ENCODE data around the gene CNOT6. TPM values are rescaled to one million over a fixed set of nuclear protein-coding genes. Genes with fewer than 3 reads are reported as not detected.
"Not testable (repeated sequence)": the region's sequence is repeated elsewhere in the genome, so short reads cannot be mapped to it uniquely, and the experiment has no call there.

Gene CNOT6
- 10.4 and 20.1 TPM in 2 replicates for total RNA-seq (2014; rRNA removed; shearing (Covaris generic); ENCODE audit: low replicate concordance)

DNA sequence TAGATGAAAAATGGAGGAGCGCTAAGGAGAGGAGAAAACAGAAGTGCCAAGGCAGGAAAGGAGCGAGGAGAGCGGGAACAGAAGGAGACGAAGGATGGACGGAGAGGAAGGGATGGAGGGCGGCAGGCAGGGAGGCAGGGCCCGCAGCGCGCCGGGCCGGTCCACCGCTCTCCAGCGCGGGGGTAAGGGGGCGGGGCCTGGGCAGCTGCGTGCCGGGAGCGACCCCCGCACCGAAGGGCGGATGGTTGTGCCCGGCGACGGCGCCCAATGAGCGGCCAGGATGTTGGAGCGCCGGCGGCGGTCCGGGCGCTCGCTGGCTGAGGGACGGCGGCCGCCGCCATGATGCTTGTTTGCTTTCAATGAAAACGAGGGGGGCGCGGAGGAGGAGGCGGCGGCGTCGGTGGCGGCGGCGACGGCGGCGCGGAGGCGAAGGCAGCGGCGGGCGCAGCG lies at the start of gene CNOT6:
CNOT6 (plus strand) TSS at position 320 of the 450 bp plus-strand sequence. CDS start 34,898 bp downstream, outside the sequence.
- peaks cover 22% of the 10 kb centered on the region for H3K4me1 ChIP-seq (ENCODE audit: low read length)
- peak within 1 kb of the TSS; percentile 89 for H3K4me2 ChIP-seq (ENCODE audit: low read depth, low read length, poor library complexity, severe bottlenecking)
- 0 out of 2 replicates have a peak, but pooled peaks cover 9% of the 10 kb centered on the region for H4K20me1 ChIP-seq (ENCODE audit: insufficient read depth, low read depth, low read length)
- H3K27me3 ChIP-seq (ENCODE audit: low read length) = no peaks in the 10 kb centered on the region
- peak within 1 kb of the TSS; percentile 97 for H3K9ac ChIP-seq (ENCODE audit: low read length)
- H2AFZ ChIP-seq (ENCODE audit: low read length) = peak within 1 kb of the TSS; percentile 67; the same call in 1 of the 2 replicates
- H3K36me3 ChIP-seq (ENCODE audit: insufficient read depth, low read length) = peaks cover 13% of the 10 kb centered on the region; the same call in 1 of the 2 replicates
- DNase-seq = peak; percentile 96
- H3K9me2 ChIP-seq (replicated peaks; ENCODE audit: insufficient read depth, low read length) = no peaks in the 10 kb centered on the region
- no peaks in the 10 kb centered on the region for H3K9me3 ChIP-seq (ENCODE audit: low read length)
- peak within 1 kb of the TSS; percentile 90 for H3K4me3 ChIP-seq (ENCODE audit: low read length)
- H3K27ac ChIP-seq (ENCODE audit: low read length) = peak within 1 kb of the TSS; percentile 40; the same call in 1 of the 2 replicates
- H3K79me2 ChIP-seq (ENCODE audit: low read length) = peaks cover 48% of the 10 kb centered on the region

DNA sequence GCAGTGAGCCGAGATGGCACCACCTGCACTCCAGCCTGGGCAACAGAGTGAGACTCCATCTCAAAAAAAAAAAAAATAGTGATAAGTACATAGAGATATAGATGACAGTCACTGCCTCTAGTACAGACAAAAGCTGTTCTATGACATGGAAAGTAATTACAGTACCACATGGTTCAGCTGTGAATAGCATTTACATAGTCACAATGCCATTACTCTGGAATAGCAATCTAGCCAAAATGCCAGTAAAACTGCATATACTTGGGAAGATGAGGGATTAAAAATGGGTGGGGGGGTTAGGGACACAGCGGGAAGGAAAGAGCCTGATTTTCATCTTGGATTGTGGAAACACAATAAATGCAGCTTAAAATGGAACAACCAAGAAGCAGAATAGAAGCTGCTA lies 39.4 kb upstream of the CNOT6 start:
- no peak overlapping the region for H2AFZ ChIP-seq (ENCODE audit: low read length)
- H3K36me3 ChIP-seq (ENCODE audit: insufficient read depth, low read length) = no peaks in the 10 kb centered on the region
- no peak overlapping the region for H3K27ac ChIP-seq (ENCODE audit: low read length)

DNA sequence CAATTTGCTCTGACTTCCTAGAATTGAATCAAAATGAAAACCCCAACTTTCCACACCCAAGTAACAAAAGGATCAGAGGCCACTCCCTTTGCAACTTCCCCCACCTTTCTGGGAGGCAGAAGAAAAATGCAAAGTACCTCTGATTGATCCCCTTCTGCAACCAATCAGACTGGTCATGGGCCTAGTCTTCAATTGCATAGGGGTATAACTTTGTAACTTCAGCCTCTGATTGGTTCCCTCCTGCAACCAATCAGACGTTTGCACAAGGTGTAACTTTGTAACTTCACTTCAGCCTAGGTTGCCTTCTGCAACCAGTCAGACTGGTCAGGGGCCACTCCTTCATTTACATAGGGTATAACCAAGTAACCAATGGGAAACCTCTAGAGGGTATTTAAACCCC lies 38.3 kb upstream of the CNOT6 start:
- no peak overlapping the region for H3K4me2 ChIP-seq (ENCODE audit: low read depth, low read length, poor library complexity, severe bottlenecking)
- no peaks in the 10 kb centered on the region for H4K20me1 ChIP-seq (ENCODE audit: insufficient read depth, low read depth, low read length)
- no peaks in the 10 kb centered on the region for H3K36me3 ChIP-seq (ENCODE audit: insufficient read depth, low read length)

More for the DNA sequence above, 39.4 kb upstream of the CNOT6 start:
- no peak for DNase-seq
- Histone ChIP-seq H3K4me2 (ENCODE audit: low read depth, low read length, poor library complexity, severe bottlenecking) (no peak overlapping the region), H3K27me3 (ENCODE audit: low read length) (no peaks in the 10 kb centered on the region), H4K20me1 (ENCODE audit: insufficient read depth, low read depth, low read length) (no peaks in the 10 kb centered on the region), H3K9ac (ENCODE audit: low read length) (no peak overlapping the region), H3K4me1 (ENCODE audit: low read length) (no peaks in the 10 kb centered on the region), H3K9me3 (ENCODE audit: low read length) (no peaks in the 10 kb centered on the region), H3K4me3 (ENCODE audit: low read length) (no peak overlapping the region), H3K79me2 (ENCODE audit: low read length) (no peaks in the 10 kb centered on the region), H3K9me2 (replicated peaks; ENCODE audit: insufficient read depth, low read length) (no peaks in the 10 kb centered on the region)

DNA sequence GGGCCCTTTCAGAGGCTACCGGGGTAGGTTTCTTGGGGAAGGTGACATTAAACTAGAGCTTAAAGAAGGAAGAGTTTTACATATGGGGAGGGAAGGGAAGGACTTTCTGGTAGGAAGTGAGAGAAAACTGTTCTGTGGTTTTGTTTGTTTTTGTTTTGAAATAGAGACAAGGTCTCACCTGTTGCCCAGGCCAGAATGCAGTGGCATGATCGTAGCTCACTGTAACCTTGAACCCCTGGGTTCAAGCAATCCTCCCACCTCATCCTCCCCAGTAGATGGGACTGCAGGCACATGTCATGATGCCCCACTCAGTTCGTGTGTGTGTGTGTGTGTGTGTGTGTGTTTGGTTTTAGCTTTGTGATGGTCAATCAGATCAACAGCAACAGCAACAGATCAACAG lies 37.4 kb upstream of the CNOT6 start:
- H3K9ac ChIP-seq (ENCODE audit: low read length) = no peak overlapping the region
- H2AFZ ChIP-seq (ENCODE audit: low read length) = no peak overlapping the region
- no peak overlapping the region for H3K4me2 ChIP-seq (ENCODE audit: low read depth, low read length, poor library complexity, severe bottlenecking)
- no peak for DNase-seq
- no peaks in the 10 kb centered on the region for H4K20me1 ChIP-seq (ENCODE audit: insufficient read depth, low read depth, low read length)
- no peaks in the 10 kb centered on the region for H3K79me2 ChIP-seq (ENCODE audit: low read length)
- no peak overlapping the region for H3K27ac ChIP-seq (ENCODE audit: low read length)
- H3K4me3 ChIP-seq (ENCODE audit: low read length) = no peak overlapping the region
- no peaks in the 10 kb centered on the region for H3K27me3 ChIP-seq (ENCODE audit: low read length)
- no peaks in the 10 kb centered on the region for H3K9me3 ChIP-seq (ENCODE audit: low read length)
- H3K9me2 ChIP-seq (replicated peaks; ENCODE audit: insufficient read depth, low read length) = no peaks in the 10 kb centered on the region
- H3K36me3 ChIP-seq (ENCODE audit: insufficient read depth, low read length) = no peaks in the 10 kb centered on the region
- H3K4me1 ChIP-seq (ENCODE audit: low read length) = no peaks in the 10 kb centered on the region

More for the DNA sequence above, 38.3 kb upstream of the CNOT6 start:
- Histone ChIP-seq H3K4me3 (ENCODE audit: low read length) (no peak overlapping the region), H3K27ac (ENCODE audit: low read length) (no peak overlapping the region), H3K9ac (ENCODE audit: low read length) (no peak overlapping the region), H3K9me3 (ENCODE audit: low read length) (no peaks in the 10 kb centered on the region), H3K27me3 (ENCODE audit: low read length) (no peaks in the 10 kb centered on the region), H2AFZ (ENCODE audit: low read length) (no peak overlapping the region), H3K4me1 (ENCODE audit: low read length) (no peaks in the 10 kb centered on the region), H3K79me2 (ENCODE audit: low read length) (no peaks in the 10 kb centered on the region), H3K9me2 (replicated peaks; ENCODE audit: insufficient read depth, low read length) (no peaks in the 10 kb centered on the region)
- peak; percentile 40 for DNase-seq

DNA sequence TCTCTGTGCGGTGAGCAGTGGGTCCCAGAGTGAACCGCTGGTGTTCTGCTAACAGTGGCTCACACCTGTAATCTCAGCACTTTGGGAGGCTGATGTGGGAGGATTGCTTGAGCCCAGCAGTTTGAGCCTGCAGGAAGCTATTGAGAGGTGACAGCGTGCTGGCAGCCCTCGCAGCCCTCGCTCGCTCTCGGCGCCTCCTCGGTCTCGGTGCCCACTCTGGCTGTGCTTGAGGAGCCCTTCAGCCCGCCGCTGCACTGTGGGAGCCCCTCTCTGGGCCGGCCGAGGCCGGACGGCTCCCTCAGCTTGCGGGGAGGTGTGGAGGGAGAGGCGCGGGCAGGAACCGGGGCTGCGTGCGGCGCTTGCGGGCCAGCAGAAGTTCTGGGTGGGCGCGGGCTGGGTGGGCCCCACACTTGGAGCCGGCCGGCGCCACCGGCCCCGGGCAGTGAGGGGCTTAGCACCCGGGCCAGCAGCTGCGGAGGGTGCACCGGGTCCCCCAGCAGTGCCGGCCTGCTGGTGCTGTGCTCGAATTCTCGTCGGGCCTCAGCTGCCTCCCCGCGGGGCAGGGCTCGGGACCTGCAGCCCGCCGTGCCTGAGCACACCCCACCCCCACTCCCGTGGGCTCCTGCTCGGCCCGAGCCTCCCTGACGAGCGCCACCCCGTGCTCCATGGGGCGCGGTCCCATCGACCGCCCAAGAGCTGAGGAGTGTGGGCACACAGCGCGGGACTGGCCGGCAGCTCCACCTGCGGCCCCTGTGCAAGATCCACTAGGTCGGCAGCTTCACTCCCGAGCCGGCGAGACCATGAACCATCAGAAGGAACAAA lies 35.1 kb upstream of the CNOT6 start:
- not testable (repeated sequence) for H3K27me3 ChIP-seq (ENCODE audit: low read length); H3K9me2 ChIP-seq (replicated peaks; ENCODE audit: insufficient read depth, low read length); H3K4me1 ChIP-seq (ENCODE audit: low read length); H2AFZ ChIP-seq (ENCODE audit: low read length); DNase-seq; H3K79me2 ChIP-seq (ENCODE audit: low read length); H4K20me1 ChIP-seq (ENCODE audit: insufficient read depth, low read depth, low read length); H3K9me3 ChIP-seq (ENCODE audit: low read length); H3K9ac ChIP-seq (ENCODE audit: low read length); H3K4me3 ChIP-seq (ENCODE audit: low read length); H3K27ac ChIP-seq (ENCODE audit: low read length); H3K4me2 ChIP-seq (ENCODE audit: low read depth, low read length, poor library complexity, severe bottlenecking); H3K36me3 ChIP-seq (ENCODE audit: insufficient read depth, low read length)

DNA sequence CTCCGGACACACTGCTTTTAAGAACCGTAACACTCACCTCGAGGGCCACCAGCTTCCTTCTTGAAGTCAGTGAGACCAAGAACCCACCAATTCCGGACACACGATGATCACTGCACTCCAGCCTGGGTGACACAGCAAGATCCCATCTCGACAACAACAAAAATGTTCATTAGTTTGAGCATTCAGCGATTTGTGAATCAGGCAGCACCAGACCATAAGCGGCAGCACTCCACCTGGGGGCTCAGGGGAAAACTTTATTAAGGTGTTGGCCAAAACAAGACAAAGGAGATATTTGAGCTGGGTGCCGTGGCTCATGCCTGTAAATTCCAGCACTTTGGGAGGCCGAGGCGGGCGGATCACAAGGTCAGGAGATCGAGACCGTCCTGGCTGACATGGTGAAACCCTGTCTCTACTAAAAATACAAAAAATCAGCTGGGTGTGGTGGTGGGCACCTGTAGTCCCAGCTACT lies 34.5 kb upstream of the CNOT6 start:
- not testable (repeated sequence) for H3K36me3 ChIP-seq (ENCODE audit: insufficient read depth, low read length); H3K9me3 ChIP-seq (ENCODE audit: low read length); DNase-seq; H3K4me1 ChIP-seq (ENCODE audit: low read length); H3K27ac ChIP-seq (ENCODE audit: low read length); H4K20me1 ChIP-seq (ENCODE audit: insufficient read depth, low read depth, low read length); H2AFZ ChIP-seq (ENCODE audit: low read length); H3K79me2 ChIP-seq (ENCODE audit: low read length); H3K4me3 ChIP-seq (ENCODE audit: low read length); H3K9ac ChIP-seq (ENCODE audit: low read length); H3K4me2 ChIP-seq (ENCODE audit: low read depth, low read length, poor library complexity, severe bottlenecking); H3K27me3 ChIP-seq (ENCODE audit: low read length); H3K9me2 ChIP-seq (replicated peaks; ENCODE audit: insufficient read depth, low read length)

DNA sequence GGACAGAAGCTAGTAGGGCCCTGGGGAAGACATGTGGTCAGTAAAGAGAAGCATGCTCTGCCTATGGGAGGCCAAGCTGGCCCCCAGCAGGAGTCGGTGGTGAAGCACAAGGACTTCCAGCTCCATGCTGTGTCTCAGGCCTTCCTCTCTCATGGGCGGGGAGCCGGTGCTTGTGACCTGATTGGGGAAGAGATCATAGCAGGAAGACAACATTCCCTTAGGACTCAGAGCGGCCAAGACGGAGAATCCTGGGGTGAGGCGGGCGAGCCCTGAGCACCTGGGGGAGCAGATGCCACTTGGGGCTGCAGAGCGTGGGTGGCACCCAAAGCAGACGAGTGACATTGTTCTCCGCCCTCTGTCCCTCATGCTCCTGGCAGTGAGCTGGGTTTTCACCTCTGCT lies 33.3 kb upstream of the CNOT6 start:
- Histone ChIP-seq H3K27me3 (ENCODE audit: low read length) (no peaks in the 10 kb centered on the region), H4K20me1 (ENCODE audit: insufficient read depth, low read depth, low read length) (no peaks in the 10 kb centered on the region), H3K9ac (ENCODE audit: low read length) (no peak overlapping the region), H3K9me3 (ENCODE audit: low read length) (no peaks in the 10 kb centered on the region), H3K4me1 (ENCODE audit: low read length) (no peaks in the 10 kb centered on the region), H3K27ac (ENCODE audit: low read length) (no peak overlapping the region), H3K4me3 (ENCODE audit: low read length) (no peak overlapping the region), H3K36me3 (ENCODE audit: insufficient read depth, low read length) (no peaks in the 10 kb centered on the region), H2AFZ (ENCODE audit: low read length) (no peak overlapping the region), H3K79me2 (ENCODE audit: low read length) (no peaks in the 10 kb centered on the region), H3K9me2 (replicated peaks; ENCODE audit: insufficient read depth, low read length) (no peaks in the 10 kb centered on the region), H3K4me2 (ENCODE audit: low read depth, low read length, poor library complexity, severe bottlenecking) (no peak overlapping the region)
- DNase-seq = no peak

DNA sequence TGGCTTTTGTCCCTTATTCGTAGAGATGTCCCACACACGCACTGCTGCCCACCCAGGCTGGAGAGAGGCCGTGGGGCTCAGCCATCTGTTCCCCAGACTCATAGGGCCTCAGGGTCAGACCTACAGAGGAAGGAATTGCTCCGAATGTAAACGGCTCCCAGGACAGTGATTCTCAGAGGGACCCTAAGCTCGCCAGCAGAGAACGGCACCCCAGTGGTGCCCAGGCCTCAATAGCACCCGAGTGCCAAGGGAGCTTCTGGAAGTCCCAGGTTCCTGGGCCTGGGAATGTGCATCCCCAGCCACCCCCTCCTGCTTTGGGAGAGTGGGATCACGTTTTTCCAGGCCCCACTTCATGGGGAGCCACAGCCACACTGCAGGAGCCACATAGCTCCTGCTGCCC lies 32.9 kb upstream of the CNOT6 start:
- Histone ChIP-seq H4K20me1 (ENCODE audit: insufficient read depth, low read depth, low read length) (no peaks in the 10 kb centered on the region), H3K9ac (ENCODE audit: low read length) (no peak overlapping the region), H2AFZ (ENCODE audit: low read length) (no peak overlapping the region), H3K36me3 (ENCODE audit: insufficient read depth, low read length) (no peaks in the 10 kb centered on the region), H3K9me3 (ENCODE audit: low read length) (no peaks in the 10 kb centered on the region), H3K79me2 (ENCODE audit: low read length) (no peaks in the 10 kb centered on the region), H3K27me3 (ENCODE audit: low read length) (no peaks in the 10 kb centered on the region), H3K4me2 (ENCODE audit: low read depth, low read length, poor library complexity, severe bottlenecking) (no peak overlapping the region), H3K4me3 (ENCODE audit: low read length) (no peak overlapping the region), H3K27ac (ENCODE audit: low read length) (no peak overlapping the region), H3K9me2 (replicated peaks; ENCODE audit: insufficient read depth, low read length) (no peaks in the 10 kb centered on the region), H3K4me1 (ENCODE audit: low read length) (no peaks in the 10 kb centered on the region)
- DNase-seq = no peak

Data from Karpas-422 (cell line).